Spleen (tissue), 11 donors: ENCODE data around the gene MIPEP. TPM values are rescaled to one million over a fixed set of nuclear protein-coding genes. Genes with fewer than 3 reads are reported as not detected.

Source experiments
- DNase-seq: peaks from one replicate; pipeline ENCODE4 v3.0.0-alpha.2; 2020
- H3K27ac ChIP-seq, 8 donors: fragments of 200-600 bp; sonication (generic) in 7 of 8; 1 replicate in 4 of 8; 2 replicates in 4 of 8; pipeline versions ENCODE4 v1.5.0 to v1.8.0; 2016 to 2021; ENCODE audit warnings: inconsistent platforms in 4 of 8, mild to moderate bottlenecking in 4 of 8, moderate library complexity in 1 of 8
- H3K27me3 ChIP-seq, 7 donors: fragments of 200-600 bp; sonication (generic) in 6 of 7; replicated peaks in 1 of 7; 1 replicate in 4 of 7; 2 replicates in 3 of 7; pipeline versions ENCODE4 v1.5.0 to v1.8.0; 2016 to 2021; ENCODE audit warnings: inconsistent platforms in 3 of 7, mild to moderate bottlenecking in 1 of 7
- H3K36me3 ChIP-seq, 6 donors: fragments of 200-600 bp; sonication (generic) in 5 of 6; 1 replicate in 4 of 6; 2 replicates in 2 of 6; pipeline versions ENCODE4 v1.5.0 to v1.8.0; 2016 to 2021; ENCODE audit warnings: inconsistent platforms in 2 of 6
- H3K4me1 ChIP-seq, 6 donors: fragments of 200-600 bp; sonication (generic) in 5 of 6; 1 replicate in 3 of 6; 2 replicates in 3 of 6; pipeline versions ENCODE4 v1.5.0 to v1.8.0; 2016 to 2021; ENCODE audit warnings: inconsistent platforms in 3 of 6
- H3K4me3 ChIP-seq, 8 donors: fragments of 200-600 bp; sonication (generic) in 7 of 8; 1 replicate in 4 of 8; 2 replicates in 4 of 8; pipeline versions ENCODE4 v1.5.0 to v1.8.0; 2016 to 2021; ENCODE audit warnings: inconsistent platforms in 4 of 8, mild to moderate bottlenecking in 4 of 8, moderate library complexity in 2 of 8
- H3K9me3 ChIP-seq, 8 donors: fragments of 200-600 bp; sonication (generic) in 7 of 8; 1 replicate in 4 of 8; 2 replicates in 4 of 8; pipeline versions ENCODE4 v1.5.0 to v1.8.0; 2016 to 2021; ENCODE audit warnings: inconsistent platforms in 4 of 8
- POLR2A ChIP-seq, 3 donors: fragments of 450-650 bp; IDR thresholded peaks; one replicate each; pipeline ENCODE4 v1.5.1; 2017; ENCODE audit warnings: antibody characterized with exemption in 3 of 3, mild to moderate bottlenecking in 1 of 3
- POLR2AphosphoS5 ChIP-seq, 3 donors: sonication (generic); formaldehyde crosslinking; IDR thresholded peaks; one replicate each; pipeline ENCODE4 v1.5.1; 2017; ENCODE audit warnings: antibody characterized with exemption in 3 of 3
- WGBS, 5 donors: extraction: QIAGEN DNeasy Blood & Tissue Kit in 3 of 5; methylation state at CpG; one replicate each; pipeline versions ENCODE4 v1.1.5 to v1.1.7; 2013 to 2018; 5-methylcytosine and 5-hydroxymethylcytosine counted together
- intact Hi-C: fragments of 100-400 bp; cut with DNase I; formaldehyde crosslinking; loops from one replicate; pipeline ENCODE4 v1.15.0; 2023; ENCODE audit warnings: low total_unique reads
- polyA plus RNA-seq, 3 donors: library from polyadenylated mRNA; stranded (reverse); fragments of 200-250 nt; gene quantifications; one replicate each; pipeline ENCODE4 v1.2.1, GENCODE V29; 2013
- total RNA-seq, 7 donors: library from RNA; depleted of rRNA in 3 of 7; stranded (reverse); fragments of >200 nt in 3 of 7; fragmentation: NEBNext Ultra II Directional in 4 of 7; extraction: Animal tissue kit (Norgen Biotek cat#: 25700) in 4 of 7; gene quantifications; one replicate each; pipeline versions ENCODE4 v1.1.0 to v1.2.1, GENCODE V29; 2016 to 2021
- TF ChIP-seq, protein P1 (sequence below), 11 experiments: fragments of 200-600 bp in 7 of 11; fragments of 450-650 bp in 4 of 11; sonication (generic) in 4 of 11; IDR thresholded peaks in 8 of 11; conservative IDR thresholded peaks in 3 of 11; 1 replicate in 7 of 11; 2 replicates in 4 of 11; pipeline versions ENCODE4 v1.4.0 to v1.8.0; 2016 to 2021; ENCODE audit warnings: antibody characterized with exemption in 11 of 11, inconsistent platforms in 4 of 11, mild to moderate bottlenecking in 1 of 11
- donor health status: healthy with polysubstance abuse.
- donor health status: DM: no; HTN: no; CAD: no; lungs with moderate emphysema.
- donor health status: DM: no; HTN: no; CAD: no.
- donor health status: Bipolar disorder and iron deficiency.
- donor health status: healthy.
- donor health status: DM: no; HTN: no; CAD: no.
- donor health status: DM: yes; HTN: yes; CAD: no.

MIPEP gene
- total and polyA plus RNA-seq, 10 donors: 7.2 to 16.3 (median 10.8) TPM

- no peaks in the 10 kb centered on the region for H3K4me1 ChIP-seq
- no peak for DNase-seq
- TF ChIP-seq POLR2AphosphoS5 (IDR thresholded peaks at IDR 0.05): no peak
- TF ChIP-seq, protein P1, sequence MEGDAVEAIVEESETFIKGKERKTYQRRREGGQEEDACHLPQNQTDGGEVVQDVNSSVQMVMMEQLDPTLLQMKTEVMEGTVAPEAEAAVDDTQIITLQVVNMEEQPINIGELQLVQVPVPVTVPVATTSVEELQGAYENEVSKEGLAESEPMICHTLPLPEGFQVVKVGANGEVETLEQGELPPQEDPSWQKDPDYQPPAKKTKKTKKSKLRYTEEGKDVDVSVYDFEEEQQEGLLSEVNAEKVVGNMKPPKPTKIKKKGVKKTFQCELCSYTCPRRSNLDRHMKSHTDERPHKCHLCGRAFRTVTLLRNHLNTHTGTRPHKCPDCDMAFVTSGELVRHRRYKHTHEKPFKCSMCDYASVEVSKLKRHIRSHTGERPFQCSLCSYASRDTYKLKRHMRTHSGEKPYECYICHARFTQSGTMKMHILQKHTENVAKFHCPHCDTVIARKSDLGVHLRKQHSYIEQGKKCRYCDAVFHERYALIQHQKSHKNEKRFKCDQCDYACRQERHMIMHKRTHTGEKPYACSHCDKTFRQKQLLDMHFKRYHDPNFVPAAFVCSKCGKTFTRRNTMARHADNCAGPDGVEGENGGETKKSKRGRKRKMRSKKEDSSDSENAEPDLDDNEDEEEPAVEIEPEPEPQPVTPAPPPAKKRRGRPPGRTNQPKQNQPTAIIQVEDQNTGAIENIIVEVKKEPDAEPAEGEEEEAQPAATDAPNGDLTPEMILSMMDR (IDR thresholded peaks at IDR 0.05 in 8 of 11, conservative IDR thresholded peaks at IDR 0.05 in 3 of 11): no peak
- peaks cover 0 to 32% (median 21%) of the 10 kb centered on the region in 8 donors for H3K9me3 ChIP-seq
- no peaks in the 10 kb centered on the region for H3K27me3 ChIP-seq
- no peaks in the 10 kb centered on the region for H3K36me3 ChIP-seq
- intact Hi-C loops: no loop called here
- WGBS, 5 donors: 86 to 96% (median 94%) methylated on average over 3 of the region's 3 CpGs
- no peak overlapping the region for H3K27ac ChIP-seq
- H3K4me3 ChIP-seq: no peak overlapping the region
These were observed 202.3 kb downstream of the MIPEP start for GRCh38 chr13:23686948-23687347.

DNA sequence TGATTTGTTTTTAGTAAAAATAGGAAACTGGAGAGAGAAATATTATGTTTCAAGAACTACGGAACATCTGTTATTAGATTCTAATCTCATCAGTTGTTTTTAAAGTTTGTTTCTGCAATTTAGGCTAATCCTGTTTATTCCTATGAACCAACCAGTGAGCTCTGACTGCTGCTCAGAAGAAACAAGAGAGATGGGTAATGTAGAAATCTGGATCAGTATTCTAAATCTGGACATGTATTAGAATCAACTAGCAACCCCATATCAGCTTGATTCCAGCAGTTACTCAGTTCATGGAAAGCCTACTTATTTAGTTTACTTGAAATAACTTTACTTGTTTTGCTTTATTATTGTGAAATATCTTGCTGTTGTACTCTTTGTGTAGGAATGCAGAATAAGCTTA, 203.8 kb downstream of the MIPEP start:
- TF ChIP-seq, protein P1 (IDR thresholded peaks at IDR 0.05 in 8 of 11, conservative IDR thresholded peaks at IDR 0.05 in 3 of 11): no peak
- TF ChIP-seq POLR2AphosphoS5 (IDR thresholded peaks at IDR 0.05) (no peak), POLR2A (IDR thresholded peaks at IDR 0.05) (no peak)
- DNase-seq: no peak
- WGBS, 5 donors: 80 to 98% (median 91%) methylated on average over 1 of the region's 1 CpG
- H3K9me3 ChIP-seq: peaks cover 0 to 32% (median 21%) of the 10 kb centered on the region in 8 donors
- H3K27ac ChIP-seq: no peak overlapping the region
- no peak overlapping the region for H3K4me3 ChIP-seq
- H3K4me1 ChIP-seq: no peaks in the 10 kb centered on the region
- intact Hi-C loops: no loop called here
- peaks cover 0 to 8% (median 0%) of the 10 kb centered on the region in 7 donors for H3K27me3 ChIP-seq
- no peaks in the 10 kb centered on the region for H3K36me3 ChIP-seq

DNA sequence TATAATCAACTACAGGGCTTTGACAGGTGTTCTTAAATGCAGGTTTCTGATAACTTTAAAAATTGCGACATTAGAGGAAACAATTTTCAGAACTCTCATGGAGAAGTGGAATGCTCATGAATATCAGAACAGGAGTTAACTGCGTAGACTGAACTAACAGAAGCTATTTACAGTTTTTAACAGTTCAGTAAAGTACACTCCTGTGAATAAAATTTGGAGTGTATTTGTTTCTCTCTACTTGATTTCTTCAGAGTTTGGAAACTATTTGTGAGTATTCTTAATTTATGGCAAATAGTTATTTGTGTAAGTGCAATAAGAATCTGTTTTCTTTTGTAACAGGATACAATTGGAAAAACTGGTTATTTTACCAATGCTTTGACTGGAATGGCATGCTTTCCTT, 204.6 kb downstream of the MIPEP start:
- DNase-seq: no peak
- no peak overlapping the region for H3K4me3 ChIP-seq
- WGBS, 5 donors: 94 to 98% (median 95%) methylated on average over 2 of the region's 2 CpGs
- TF ChIP-seq, protein P1 (IDR thresholded peaks at IDR 0.05 in 8 of 11, conservative IDR thresholded peaks at IDR 0.05 in 3 of 11): no peak
- TF ChIP-seq POLR2AphosphoS5 (IDR thresholded peaks at IDR 0.05): no peak
- no peak for TF ChIP-seq POLR2A (IDR thresholded peaks at IDR 0.05)
- H3K36me3 ChIP-seq: no peaks in the 10 kb centered on the region
- no peaks in the 10 kb centered on the region for H3K4me1 ChIP-seq
- H3K9me3 ChIP-seq: peaks cover 0 to 32% (median 21%) of the 10 kb centered on the region in 8 donors
- H3K27ac ChIP-seq: no peak overlapping the region
- peaks cover 0 to 10% (median 0%) of the 10 kb centered on the region in 7 donors for H3K27me3 ChIP-seq
- intact Hi-C loops: no loop called here

DNA sequence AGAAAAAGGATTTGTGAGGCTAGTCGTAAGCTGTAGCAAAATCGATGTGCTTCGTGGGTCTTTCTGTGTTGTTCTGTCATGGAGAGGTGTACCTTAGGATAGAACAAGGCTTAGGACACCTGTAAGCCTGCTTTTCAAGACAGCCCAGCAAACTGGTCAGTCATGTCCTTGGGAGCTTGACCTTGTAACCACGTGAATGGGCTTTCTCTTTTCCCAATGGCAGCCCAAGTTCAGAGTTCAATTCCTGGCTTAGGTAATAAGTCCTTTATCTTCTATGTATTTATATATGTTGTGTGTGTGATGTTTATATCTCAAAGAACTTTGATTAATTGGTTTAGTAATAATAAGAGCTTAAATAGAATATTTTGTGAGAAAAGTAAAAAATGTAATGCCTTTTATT, 206.1 kb downstream of the MIPEP start:
- WGBS, 5 donors: 68 to 81% (median 71%) methylated on average over 4 of the region's 4 CpGs
- Histone ChIP-seq H3K4me1 (no peaks in the 10 kb centered on the region), H3K27ac (no peak overlapping the region), H3K27me3 (peaks cover 0 to 10% (median 0%) of the 10 kb centered on the region in 7 donors), H3K36me3 (no peaks in the 10 kb centered on the region), H3K4me3 (no peak overlapping the region), H3K9me3 (peaks cover 0 to 32% (median 21%) of the 10 kb centered on the region in 8 donors)
- no peak for TF ChIP-seq POLR2AphosphoS5 (IDR thresholded peaks at IDR 0.05)
- no peak for TF ChIP-seq POLR2A (IDR thresholded peaks at IDR 0.05)
- TF ChIP-seq, protein P1 (IDR thresholded peaks at IDR 0.05 in 8 of 11, conservative IDR thresholded peaks at IDR 0.05 in 3 of 11): no peak
- DNase-seq: no peak
- intact Hi-C loops: no loop called here
